GM10266 (cell line): Measurements from ENCODE around the gene PID1.

ENCODE experiments used
- DNase-seq: peaks from one replicate; pipeline ENCODE4 v3.0.0; 2012; ENCODE audit errors: extremely low spot score
- TF ChIP-seq, protein P1 (sequence below): IDR thresholded peaks from 2 replicates; pipeline ENCODE4 v1.5.1; 2012; ENCODE audit warnings: mild to moderate bottlenecking, low read depth; ENCODE audit not compliant: control insufficient read depth, insufficient read depth; ENCODE audit errors: missing control alignments

The PID1 gene

GRCh38 chr2:229235131-229235914 is 35.8 kb downstream of the PID1 start:
- no peak for DNase-seq
- TF ChIP-seq, protein P1, sequence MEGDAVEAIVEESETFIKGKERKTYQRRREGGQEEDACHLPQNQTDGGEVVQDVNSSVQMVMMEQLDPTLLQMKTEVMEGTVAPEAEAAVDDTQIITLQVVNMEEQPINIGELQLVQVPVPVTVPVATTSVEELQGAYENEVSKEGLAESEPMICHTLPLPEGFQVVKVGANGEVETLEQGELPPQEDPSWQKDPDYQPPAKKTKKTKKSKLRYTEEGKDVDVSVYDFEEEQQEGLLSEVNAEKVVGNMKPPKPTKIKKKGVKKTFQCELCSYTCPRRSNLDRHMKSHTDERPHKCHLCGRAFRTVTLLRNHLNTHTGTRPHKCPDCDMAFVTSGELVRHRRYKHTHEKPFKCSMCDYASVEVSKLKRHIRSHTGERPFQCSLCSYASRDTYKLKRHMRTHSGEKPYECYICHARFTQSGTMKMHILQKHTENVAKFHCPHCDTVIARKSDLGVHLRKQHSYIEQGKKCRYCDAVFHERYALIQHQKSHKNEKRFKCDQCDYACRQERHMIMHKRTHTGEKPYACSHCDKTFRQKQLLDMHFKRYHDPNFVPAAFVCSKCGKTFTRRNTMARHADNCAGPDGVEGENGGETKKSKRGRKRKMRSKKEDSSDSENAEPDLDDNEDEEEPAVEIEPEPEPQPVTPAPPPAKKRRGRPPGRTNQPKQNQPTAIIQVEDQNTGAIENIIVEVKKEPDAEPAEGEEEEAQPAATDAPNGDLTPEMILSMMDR, result no peak

- TF ChIP-seq, protein P1, result no peak
- no peak for DNase-seq
These were observed 39.2 kb downstream of the PID1 start for GRCh38 chr2:229231885-229232284.

- DNase-seq, result no peak
- TF ChIP-seq, protein P1, result no peak
These were observed 39.7 kb downstream of the PID1 start for GRCh38 chr2:229231328-229231868.

GRCh38 chr2:229230911-229231310 is 40.2 kb downstream of the PID1 start:
- no peak for DNase-seq
- TF ChIP-seq, protein P1, result no peak

DNA sequence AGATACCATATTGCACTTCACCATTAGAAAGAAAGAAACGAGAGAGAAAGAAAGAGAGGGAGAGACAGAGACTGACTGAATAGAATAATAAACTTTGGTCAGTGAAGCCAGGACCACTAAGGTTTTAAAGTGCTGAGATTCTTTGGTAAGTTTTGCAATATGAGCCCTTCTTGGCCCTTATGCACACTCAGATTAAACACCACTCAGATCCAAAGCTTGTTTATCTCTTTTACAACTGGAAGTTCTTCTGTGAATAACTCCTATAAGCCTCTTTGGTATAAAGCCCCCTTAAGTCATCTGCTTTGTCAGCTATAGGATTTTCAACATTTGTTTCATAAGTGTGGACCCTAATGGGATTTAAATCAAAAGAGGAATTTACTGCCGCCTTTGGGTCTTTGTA is 40.8 kb downstream of the PID1 start:
- DNase-seq, result no peak
- TF ChIP-seq, protein P1, result no peak

DNA sequence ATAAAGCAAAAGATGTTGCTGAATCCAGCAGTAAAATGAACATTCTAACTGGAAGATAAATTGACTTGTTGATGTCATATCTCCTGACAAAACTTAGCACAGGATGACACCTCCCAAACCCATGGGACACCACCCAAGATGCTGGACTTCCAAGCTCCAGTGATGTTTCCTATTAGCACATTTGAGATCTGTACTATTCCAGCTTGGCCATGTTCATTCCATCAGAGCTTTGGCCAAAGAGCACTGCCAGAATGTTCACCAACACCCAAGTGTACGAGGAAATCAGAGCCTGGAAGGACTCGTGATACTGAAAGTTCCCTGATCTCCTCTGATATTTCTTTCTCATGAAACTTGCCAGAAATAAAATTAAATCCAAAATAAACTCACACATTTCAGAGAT is 44.7 kb downstream of the PID1 start:
- no peak for DNase-seq
- TF ChIP-seq, protein P1, result no peak

- DNase-seq, result no peak
- TF ChIP-seq, protein P1, result no peak
These were observed 48.0 kb downstream of the PID1 start for GRCh38 chr2:229223107-229223506.
